GM21447 (cell line): ENCODE data around the gene TSGA10IP.
A peak's percentile ranks its signal among the peaks of the same experiment; 100 is the strongest.

ENCODE experiments used
- ATAC-seq: cut with Tn5 transposase; IDR thresholded peaks from one replicate; pipeline ENCODE4 v1.9.1; 2021; ENCODE audit not compliant: unreplicated experiment

TSGA10IP gene

GRCh38 chr11:65973439-65974110, 28.3 kb downstream of the TSGA10IP start:
- no peak for ATAC-seq

GRCh38 chr11:65975771-65976170, 30.5 kb downstream of the TSGA10IP start:
- ATAC-seq, result no peak

DNA sequence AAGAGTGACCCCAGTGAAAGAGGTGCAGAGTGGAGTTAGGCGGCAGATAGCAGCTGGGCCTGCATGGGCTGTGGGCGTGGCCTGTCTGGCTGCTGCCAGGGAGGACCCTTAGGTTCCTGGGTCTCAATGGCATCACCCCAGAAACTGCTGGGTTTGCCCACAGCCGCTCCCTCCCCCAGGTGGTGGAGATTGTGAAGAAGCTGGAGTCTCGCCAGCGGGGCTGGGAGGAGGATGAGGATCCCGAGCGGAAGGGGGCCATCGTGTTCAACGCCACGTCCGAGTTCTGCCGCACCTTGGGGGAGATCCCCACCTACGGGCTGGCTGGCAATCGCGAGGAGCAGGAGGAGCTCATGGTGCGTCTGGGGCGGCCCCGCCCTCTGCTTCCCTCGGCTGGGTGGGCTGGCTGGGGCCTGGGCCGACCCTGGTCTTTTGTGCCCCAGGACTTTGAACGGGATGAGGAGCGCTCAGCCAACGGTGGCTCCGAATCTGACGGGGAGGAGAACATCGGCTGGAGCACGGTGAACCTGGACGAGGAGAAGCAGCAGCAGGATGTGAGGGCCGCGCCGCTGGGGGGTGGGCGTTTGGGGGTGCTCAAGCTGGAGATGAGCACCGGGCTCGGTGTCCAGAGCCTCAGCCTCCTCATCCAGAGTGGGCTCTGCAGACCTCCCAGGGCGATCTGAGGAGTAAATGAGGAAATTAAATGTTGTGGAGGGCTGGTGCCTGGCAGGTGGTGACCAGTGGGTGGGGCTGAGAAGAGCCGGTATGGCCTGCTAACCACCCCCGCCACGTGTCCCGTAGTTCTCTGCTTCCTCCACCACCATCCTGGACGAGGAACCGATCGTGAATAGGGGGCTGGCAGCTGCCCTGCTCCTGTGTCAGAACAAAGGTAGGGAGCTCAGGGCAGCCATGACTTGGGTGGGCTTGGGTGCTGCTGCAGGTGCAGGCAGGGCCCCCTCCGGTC, 31.2 kb downstream of the TSGA10IP start:
- no peak for ATAC-seq

DNA sequence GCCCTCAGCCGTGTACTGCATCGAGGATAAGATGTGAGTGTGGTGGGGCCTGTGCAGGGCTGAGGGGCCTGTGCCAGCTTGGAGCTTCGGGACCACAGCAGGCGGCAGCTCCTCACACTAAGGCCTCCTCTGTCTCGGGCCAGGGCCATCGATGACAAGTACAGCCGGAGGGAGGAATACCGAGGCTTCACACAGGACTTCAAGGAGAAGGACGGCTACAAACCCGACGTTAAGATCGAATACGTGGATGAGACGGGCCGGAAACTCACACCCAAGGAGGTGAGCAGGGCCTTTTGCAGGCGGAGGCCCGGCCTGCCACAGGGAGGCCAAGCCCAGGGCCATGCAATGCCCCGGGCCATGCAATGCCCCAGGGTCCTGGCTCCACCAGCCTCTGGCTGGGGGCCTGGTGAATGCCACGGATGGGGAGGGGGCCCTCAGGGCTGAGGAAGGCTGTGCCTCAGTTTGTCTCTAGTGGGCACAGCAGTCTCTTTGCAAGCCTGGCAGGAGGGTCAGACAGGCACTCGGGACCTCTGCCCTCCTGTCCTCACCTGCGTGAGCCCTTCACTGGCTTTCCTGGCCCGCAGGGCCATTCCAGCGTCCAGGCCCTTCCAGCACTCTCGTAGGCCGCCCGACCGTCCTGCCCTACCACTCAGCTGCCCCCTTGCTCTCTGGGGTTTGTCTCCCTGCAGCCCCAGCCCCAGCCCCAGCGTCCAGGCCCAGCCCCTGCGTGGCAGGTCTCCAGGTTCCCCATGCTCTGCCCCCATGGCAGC, 32.5 kb downstream of the TSGA10IP start:
- ATAC-seq, result no peak

- ATAC-seq, result no peak
These were observed 33.3 kb downstream of the TSGA10IP start for GRCh38 chr11:65978391-65979238.

DNA sequence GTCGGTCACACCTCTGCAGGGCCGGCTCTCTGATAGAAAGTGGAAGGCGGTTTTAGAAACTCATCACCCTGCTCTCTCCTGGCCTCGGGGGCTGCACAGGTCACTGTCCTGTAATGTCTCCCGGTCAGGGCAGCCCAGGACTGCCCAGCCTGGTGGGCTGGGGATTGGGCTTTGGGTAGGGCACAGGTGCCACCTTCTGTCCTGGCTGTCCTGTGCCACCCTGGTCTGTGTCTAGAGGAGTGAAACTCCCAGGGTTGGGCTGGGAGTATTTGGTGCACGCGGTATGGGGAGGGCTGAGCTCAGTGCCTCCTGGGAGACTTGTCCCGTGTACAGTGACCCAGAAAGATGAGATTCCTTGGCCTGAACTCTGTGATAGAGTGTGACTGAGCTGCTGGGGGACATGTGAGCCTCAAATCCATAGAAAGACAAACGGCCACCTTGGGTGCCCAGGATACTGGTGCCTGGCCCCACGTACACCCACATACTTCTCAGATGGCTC, 34.0 kb downstream of the TSGA10IP start:
- no peak for ATAC-seq

DNA sequence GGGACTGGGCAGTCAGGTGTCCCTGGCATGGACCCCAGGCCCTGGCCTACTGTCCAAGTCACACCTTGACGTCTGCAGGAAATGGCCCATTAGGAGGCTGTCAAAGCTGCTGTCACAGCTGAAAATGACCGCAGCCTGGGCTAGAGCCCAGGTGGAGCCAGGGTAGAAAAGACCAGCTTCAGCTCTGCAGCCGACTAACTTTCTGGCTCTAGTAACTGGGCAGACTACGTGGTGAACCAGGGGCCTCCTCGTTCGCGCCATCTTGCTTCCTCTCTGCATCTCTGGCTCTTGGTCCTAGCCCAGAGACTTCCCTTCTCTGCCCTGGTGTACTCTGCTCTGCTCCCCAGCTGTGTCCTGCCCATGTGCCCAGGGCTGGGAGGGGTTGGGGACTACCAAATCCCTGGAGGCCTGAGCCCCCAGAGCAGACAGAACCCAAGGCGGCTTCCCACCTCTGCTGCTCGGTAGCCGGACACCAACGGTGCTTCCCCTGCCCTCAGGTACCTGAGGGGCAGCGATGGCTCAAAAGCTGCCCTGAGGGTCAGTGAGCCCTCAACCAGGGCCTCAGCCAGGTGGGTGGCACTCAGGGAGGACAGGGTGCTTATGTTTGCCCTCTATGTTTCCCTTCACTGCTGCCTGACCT, 35.9 kb downstream of the TSGA10IP start:
- ATAC-seq, result no peak

- no peak for ATAC-seq
These were observed 36.9 kb downstream of the TSGA10IP start for GRCh38 chr11:65981972-65982823.

DNA sequence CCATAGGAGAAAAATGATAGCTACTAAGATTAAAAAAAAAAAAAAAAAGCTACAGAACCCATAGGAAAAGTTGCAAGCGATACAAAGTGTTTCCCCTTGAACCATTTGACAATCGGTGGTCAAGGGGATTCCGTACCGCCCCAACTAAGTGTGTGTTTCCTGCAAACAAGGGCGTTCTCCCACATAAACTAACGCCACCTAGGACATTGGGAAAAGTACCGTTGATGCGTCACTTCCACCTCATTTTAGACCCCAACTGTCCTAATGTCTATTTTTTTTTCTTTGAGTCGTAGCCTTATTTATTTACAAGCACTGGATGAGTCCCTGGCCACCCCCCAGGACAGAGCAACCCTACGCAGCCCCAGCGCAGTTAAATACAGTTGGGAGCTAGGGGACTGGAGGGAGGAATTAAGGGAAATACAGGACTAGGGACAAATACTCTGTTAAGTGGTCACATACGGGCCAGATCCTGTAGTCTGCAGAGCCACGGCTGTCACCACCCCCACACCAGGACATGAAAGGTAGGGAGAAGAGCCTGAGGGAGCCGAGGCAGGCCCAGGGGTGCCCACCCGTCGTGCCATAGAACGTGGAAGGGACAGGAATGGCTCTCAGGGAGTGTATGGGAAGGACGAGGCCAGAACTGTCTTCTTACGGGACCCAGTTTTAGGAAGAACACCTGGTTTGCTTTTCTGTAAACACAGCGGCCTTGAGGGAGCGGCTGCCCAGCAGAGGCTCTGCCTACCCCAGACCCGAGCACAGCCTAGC, 37.7 kb downstream of the TSGA10IP start:
- ATAC-seq, result no peak

- ATAC-seq, result no peak
These were observed 38.3 kb downstream of the TSGA10IP start for GRCh38 chr11:65983589-65983987.

DNA sequence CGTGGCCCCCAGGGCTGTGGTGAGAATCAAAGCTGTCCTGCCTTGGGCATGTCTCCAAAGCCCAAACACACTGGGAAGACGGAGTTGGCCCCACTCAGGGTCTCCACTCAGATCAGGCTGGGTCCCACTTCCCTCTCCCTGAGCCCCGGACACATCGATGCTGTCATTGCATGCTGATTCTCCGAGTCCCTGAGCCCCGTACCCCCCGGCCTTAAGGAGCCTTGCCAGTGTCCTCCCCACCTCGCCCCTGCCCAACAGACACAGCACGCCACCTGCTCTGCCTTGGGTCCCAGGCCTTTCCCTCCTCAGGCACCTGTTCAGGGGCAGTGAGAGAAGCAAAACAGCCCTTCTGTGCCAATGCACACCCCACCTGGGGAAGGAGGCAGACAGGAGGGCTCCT, 42.1 kb downstream of the TSGA10IP start:
- ATAC-seq, result no peak

DNA sequence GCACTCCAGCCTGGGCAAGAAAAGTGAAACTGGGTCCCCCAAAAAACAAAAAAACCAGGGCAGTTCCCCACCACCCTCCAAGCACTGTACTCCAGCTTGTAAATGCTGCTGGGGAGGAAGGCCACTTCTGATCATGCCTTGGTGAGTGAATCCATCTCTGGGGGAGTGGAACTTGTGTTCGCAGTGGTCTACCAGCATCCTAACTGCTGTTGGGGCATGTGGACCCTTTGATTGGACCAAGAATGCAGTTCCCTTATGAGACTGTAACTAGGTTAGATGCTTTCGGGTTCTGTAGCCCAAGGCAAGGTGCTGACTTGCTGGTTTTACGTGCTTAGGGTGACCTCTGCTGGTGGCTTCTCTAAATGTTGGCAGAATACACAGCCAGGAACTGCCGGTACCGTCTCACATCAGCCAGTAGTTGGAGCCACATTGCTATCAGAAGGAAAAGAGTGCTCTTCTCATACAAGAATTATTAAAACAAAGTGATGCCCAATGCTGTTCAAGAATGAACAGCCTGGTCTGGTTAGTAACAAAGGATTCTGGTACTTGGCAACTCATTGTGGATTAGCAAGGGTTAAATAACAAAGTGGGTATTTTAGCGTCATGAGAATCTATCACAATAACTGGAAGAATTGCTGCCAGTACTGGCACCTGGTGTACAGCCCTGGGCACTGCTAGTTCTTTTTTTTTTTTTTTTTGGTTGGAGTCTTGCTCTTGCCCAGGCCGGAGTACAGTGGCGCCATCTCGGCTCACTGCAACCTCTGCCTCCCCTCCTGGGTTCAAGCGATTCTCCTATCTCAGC, 43.7 kb downstream of the TSGA10IP start:
- peak; percentile 94 for ATAC-seq

DNA sequence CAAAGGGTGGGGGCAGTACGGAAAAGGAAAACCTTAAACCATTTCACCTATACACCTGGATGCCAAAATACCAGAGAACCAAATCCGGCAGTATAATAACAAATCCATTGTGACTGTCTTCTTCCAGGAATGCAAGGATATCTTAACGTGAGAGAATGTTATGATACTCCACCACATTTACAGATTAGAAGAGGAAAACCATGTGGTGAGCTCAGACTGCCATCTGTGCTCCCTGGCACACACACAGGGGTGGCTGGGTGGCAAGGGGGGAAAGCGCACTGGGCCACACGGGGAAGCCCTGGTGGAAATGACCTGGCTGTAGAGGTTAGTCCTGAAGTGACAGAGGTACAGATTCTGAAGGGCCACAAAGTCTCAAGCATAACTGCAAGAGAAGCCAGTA, 46.8 kb downstream of the TSGA10IP start:
- ATAC-seq, result no peak

DNA sequence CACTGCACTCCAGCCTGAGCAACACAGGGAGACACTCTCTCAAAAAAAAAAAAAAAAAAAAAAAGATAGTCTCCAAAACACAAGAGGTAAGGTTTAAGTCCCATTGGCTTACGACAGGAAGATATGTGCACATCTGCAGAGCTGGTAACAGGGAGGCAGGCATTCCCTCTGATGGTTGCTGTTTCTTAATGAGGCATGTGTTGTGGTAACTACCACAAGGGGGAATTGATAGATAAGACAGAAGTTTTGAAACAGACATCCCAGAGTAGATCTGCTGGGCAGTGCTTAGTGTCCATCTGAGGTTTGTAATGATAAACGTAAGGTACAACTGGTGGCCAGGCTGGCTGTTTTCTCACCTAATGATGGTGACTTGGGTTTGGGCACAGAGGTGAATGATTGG, 52.0 kb downstream of the TSGA10IP start:
- ATAC-seq, result no peak

DNA sequence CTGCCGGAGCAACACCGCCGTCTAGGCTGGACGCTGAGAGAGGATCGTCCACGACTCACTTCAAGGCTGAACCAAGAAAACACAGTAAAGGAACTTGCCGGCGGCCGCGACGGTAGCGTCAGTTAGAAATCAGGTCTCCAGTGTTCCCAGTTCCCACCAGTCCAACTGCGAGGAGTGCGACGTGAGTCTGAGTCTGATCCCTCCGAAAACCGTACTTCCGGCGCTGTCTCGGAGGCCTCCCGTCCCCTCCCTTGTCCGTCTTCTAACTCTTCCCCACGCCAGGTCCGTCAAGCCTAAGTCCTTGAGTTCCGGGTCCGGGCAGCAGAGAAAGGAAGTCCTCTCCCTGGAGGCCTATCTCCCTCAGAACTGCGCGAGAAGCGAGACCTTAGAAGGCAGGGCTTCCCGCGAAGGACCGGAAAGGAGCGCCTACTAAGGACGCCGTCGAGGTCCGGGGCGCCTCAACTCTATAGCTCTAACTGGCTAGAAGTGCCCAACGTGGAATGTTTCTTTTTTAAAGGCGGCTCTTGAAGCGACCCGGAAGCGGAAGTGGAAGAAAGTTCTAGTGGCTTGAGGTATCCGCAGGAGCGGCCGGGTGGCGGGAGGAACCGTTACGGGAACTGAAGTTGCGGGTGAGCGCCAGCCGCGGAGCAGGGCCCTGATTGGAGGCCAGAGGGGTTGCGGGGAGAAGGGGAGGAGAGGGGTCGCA, 56.8 kb downstream of the TSGA10IP start, which contains the start of the genes BANF1 and EIF1AD:
TSS of gene BANF1 (plus strand) at position 562 of the 706 bp plus-strand sequence. CDS start 748 bp downstream, outside the sequence.
TSS of gene EIF1AD (minus strand) at position 216 of the 706 bp plus-strand sequence. CDS start 1,768 bp downstream, outside the sequence.
- ATAC-seq, result peak; percentile 78

GRCh38 chr11:66002648-66003225, 57.5 kb downstream of the TSGA10IP start:
- peak; percentile 38 for ATAC-seq
